LNCaP clone FGC (cell line): ENCODE data around the gene MIS12.

ENCODE experiments used
- DNase-seq: peaks from one replicate; pipeline ENCODE4 v3.0.0-alpha.2; 2011; ENCODE audit warnings: low read depth
- H3K4me3 ChIP-seq: 2 replicates; pipeline ENCODE4 v1.5.1; 2011; ENCODE audit warnings: mild to moderate bottlenecking, low read depth, low read length, control low read depth
- TF ChIP-seq, protein P1 (sequence below): IDR thresholded peaks from 2 replicates; pipeline ENCODE4 v1.5.1; 2012; ENCODE audit warnings: mild to moderate bottlenecking; ENCODE audit not compliant: control insufficient read depth, insufficient read depth; ENCODE audit errors: extremely low read depth

The MIS12 gene

DNA sequence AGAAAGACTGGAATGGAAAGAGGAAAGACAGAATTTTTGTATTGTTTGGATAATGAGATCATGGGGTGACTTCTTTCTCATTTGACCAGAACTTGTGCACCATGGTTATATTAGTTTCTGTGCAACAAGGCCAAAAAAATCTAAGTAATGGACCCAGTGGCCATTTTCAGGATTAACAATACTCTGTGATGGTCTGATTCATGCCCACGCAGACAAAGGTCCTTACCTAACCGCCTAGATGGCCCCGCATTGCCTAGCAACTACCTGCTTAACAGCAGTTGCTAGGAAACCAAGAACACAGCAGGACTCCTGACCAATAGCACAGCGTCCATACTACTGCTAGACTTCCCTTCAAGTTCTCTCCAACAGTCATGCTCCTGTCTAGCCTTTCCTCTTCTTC, 22.4 kb downstream of the MIS12 start:
- TF ChIP-seq, protein P1, sequence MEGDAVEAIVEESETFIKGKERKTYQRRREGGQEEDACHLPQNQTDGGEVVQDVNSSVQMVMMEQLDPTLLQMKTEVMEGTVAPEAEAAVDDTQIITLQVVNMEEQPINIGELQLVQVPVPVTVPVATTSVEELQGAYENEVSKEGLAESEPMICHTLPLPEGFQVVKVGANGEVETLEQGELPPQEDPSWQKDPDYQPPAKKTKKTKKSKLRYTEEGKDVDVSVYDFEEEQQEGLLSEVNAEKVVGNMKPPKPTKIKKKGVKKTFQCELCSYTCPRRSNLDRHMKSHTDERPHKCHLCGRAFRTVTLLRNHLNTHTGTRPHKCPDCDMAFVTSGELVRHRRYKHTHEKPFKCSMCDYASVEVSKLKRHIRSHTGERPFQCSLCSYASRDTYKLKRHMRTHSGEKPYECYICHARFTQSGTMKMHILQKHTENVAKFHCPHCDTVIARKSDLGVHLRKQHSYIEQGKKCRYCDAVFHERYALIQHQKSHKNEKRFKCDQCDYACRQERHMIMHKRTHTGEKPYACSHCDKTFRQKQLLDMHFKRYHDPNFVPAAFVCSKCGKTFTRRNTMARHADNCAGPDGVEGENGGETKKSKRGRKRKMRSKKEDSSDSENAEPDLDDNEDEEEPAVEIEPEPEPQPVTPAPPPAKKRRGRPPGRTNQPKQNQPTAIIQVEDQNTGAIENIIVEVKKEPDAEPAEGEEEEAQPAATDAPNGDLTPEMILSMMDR: no peak
- DNase-seq: no peak

DNA sequence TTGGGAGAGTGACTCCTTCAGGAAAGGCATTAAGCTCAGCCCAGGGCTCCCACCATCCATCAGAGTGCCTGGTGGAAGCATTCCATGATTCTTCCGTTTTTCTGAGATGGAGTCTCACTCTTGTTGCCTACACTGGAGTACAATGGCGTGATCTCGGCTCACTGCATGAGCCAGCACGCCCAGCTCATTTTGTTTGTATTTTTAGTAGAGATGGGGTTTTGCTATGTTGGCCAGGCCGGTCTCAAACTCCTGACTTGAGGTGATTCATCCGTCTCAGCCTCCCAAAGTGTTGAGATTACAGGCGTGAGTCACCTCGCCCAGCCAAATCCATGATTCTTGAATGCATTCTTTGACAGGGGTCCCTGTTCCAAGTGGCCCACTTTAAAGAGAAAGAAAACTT, 23.1 kb downstream of the MIS12 start:
- DNase-seq: no peak
- no peak overlapping the region for H3K4me3 ChIP-seq
- TF ChIP-seq, protein P1: no peak

More for the DNA sequence above, 22.4 kb downstream of the MIS12 start:
- no peak overlapping the region for H3K4me3 ChIP-seq

DNA sequence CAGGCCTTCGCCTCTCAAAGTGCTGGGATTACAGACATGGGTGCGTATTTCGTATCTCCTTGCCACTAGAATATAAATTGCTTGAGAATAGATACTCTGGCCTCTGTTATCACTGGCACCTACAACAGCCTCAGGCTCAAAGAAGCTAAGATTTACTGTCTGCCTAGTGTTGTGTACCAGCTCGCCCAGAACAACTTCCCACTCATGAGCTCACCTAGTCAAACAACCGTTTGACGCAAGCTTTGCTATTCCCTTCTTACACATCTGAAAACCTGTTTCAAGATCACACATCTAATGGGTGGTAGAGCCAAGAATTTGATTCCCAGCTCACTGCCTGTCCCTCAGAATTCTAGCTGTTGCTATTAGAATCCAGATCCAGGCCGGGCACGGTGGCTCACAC, 24.4 kb downstream of the MIS12 start:
- TF ChIP-seq, protein P1: no peak
- no peak for DNase-seq

DNA sequence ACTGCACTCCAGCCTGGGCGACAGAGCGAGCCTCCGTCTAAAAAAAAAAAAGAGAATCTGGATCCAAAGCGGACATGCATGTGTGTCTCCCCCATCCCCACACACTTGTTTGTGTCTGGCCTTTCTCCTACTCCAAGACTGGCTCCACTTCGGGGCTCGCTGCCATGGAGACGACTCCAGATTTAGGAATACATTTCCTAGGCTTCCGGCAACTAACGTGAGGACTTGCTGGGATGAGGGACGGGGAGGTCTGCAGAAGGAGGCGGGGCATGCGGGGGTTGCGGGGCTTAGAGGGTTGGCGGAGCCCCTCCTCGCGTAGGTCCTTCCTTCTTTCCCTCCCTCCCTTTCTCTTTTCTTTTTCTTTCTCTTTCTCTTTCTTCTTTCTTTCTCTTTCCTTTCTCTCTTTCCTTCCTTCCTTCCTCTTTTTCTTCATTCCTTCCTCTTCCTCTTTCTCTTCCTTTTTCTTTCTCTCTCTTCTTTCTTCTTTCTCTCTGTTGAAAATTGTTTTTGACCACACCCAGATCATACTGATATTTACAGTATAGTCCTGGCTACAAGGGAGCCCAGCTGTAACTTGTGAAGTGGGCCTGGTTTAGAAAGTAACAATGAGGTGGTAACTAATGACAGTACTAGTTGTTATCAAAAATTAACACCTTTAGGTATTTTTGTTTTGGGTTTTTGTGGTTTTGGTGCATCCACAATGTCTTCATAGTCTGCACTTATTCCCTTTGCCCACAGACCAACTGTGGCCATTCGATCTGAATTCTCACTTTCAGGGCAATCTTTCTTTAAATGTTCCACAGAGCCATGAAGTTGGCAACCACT, 25.2 kb downstream of the MIS12 start:
- TF ChIP-seq, protein P1: no peak
- H3K4me3 ChIP-seq: no peak overlapping the region
- DNase-seq: no peak

More for the DNA sequence above, 24.4 kb downstream of the MIS12 start:
- H3K4me3 ChIP-seq: no peak overlapping the region

DNA sequence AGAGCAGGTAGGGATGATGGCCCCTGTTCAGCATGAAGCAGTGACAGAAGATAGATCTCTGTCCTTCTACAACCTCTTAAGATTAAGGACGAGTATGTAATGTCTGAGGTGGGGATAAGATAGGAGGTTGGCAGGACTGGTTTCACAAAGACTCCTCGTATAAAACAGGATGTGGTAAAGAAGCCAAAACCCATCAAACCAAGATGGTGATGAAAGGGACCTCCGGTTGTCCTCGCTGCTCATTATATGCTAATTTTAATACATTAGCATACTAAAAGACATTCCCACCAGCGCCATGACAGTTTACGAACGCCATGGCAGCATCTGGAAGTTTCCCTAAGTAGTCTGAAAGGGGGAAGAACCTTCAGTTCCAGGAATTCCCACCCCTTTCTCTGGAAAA, 27.3 kb downstream of the MIS12 start:
- no peak for DNase-seq
- TF ChIP-seq, protein P1: no peak

DNA sequence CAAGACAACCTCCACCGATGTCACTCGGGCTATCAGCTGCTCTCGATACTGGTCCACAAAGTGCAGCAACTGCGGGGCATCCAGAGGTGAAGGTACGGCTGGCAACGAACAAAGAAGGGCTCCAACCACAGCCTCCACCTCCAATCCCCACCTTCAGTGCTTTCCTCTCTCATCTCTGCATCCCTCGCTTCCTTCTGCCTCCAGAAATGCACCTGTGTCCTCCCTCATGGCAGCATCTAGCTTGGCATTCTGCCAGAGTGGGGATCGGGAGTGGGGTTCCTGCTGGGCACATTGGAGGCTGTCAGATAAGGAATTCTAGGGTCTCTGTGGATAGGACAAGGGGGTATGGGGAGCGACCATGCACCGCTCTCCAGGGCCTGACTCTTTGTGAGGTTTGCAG, 28.6 kb downstream of the MIS12 start:
- TF ChIP-seq, protein P1: no peak
- no peak for DNase-seq
- H3K4me3 ChIP-seq: no peak overlapping the region

More for the DNA sequence above, 27.3 kb downstream of the MIS12 start:
- no peak overlapping the region for H3K4me3 ChIP-seq

DNA sequence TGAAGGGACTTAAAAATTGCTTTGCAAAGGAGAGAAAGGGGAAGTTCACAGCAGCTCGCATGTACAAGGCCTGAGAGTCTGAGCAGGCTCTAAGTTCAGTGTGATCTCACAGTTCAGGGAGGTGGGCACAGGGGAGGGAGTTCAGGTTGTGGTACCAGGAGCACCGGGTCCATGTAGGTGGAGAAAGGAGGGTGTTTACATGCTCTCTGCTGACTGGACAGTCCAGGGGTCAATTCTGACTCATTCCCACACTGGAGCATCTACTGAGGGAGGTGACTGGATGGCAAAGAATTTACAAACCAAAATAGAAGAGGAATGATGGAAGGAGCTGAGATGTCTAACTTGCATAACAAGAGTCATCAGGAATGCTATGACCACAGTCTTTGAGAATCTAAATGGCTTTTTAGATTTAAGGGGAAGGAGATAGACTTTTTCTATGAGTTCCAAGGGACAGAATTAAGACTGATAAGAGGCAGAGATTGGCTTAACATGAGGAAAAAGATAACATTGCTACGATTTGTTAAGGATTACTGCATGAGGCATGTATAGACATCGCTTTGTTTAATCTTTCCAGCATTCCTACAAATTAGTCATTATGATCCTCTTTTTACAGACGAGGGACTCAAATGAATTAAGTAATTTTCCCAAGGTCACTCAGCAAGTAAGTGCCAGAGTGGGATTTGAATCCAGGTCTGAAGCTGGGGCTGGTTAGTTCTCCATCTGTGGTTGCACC, 29.9 kb downstream of the MIS12 start:
- no peak overlapping the region for H3K4me3 ChIP-seq
- DNase-seq: no peak
- TF ChIP-seq, protein P1: no peak
